GM19455 (cell line): ENCODE data around the gene GPR12.

ENCODE experiments used
- ATAC-seq: cut with Tn5 transposase; IDR thresholded peaks from one replicate; pipeline ENCODE4 v1.9.1; 2021; ENCODE audit not compliant: unreplicated experiment

GPR12 gene

GRCh38 chr13:26759907-26760831 is at the start of gene GPR12:
Gene GPR12, minus strand, starts transcription at chr13:26760786. Its CDS starts 959 bp downstream, at chr13:26759827.
- no peak for ATAC-seq

- ATAC-seq = no peak
These were observed 49.5 kb upstream of the GPR12 start for GRCh38 chr13:26810095-26810494.

GRCh38 chr13:26806891-26807290 is 46.3 kb upstream of the GPR12 start:
- no peak for ATAC-seq

GRCh38 chr13:26787961-26788360 is 27.4 kb upstream of the GPR12 start:
- no peak for ATAC-seq

- no peak for ATAC-seq
These were observed 26.2 kb upstream of the GPR12 start for GRCh38 chr13:26786651-26787295.

- no peak for ATAC-seq
These were observed 25.4 kb upstream of the GPR12 start for GRCh38 chr13:26785838-26786630.

GRCh38 chr13:26784704-26785639 is 24.4 kb upstream of the GPR12 start:
- ATAC-seq = no peak

GRCh38 chr13:26780411-26780810 is 19.8 kb upstream of the GPR12 start:
- ATAC-seq = no peak

GRCh38 chr13:26779321-26779720 is 18.7 kb upstream of the GPR12 start:
- no peak for ATAC-seq

- no peak for ATAC-seq
These were observed 11.9 kb upstream of the GPR12 start for GRCh38 chr13:26772531-26772930.

GRCh38 chr13:26771796-26772195 is 11.2 kb upstream of the GPR12 start:
- ATAC-seq = no peak

GRCh38 chr13:26762745-26763345 is 2.3 kb upstream of the GPR12 start:
- no peak for ATAC-seq

- no peak for ATAC-seq
These were observed 421 bp upstream of the GPR12 start for GRCh38 chr13:26760832-26761582.

- ATAC-seq = no peak
These were observed 1.2 kb downstream of the GPR12 start for GRCh38 chr13:26759249-26759906.

GRCh38 chr13:26758496-26759157 is 2.0 kb downstream of the GPR12 start:
- ATAC-seq = no peak

- no peak for ATAC-seq
These were observed 3.6 kb downstream of the GPR12 start for GRCh38 chr13:26756961-26757360.

- no peak for ATAC-seq
These were observed 7.9 kb downstream of the GPR12 start for GRCh38 chr13:26752671-26753070.

GRCh38 chr13:26749905-26750304 is 10.7 kb downstream of the GPR12 start:
- no peak for ATAC-seq
